SK-N-SH (cell line): ENCODE data around the gene BAIAP2L1. TPM values are rescaled to one million over a fixed set of nuclear protein-coding genes. Genes with fewer than 3 reads are reported as not detected.

ENCODE experiments used
- CTCF ChIA-PET: fragments of 300-600, 350-600 bp; formaldehyde crosslinking; extraction: SDS; loops from one replicate; lab custom pipeline; 2021; lab: Yijun Ruan, JAX
- POLR2A ChIA-PET: fragments of 350-600 bp; sonication (Branson Sonifier 250); formaldehyde crosslinking; extraction: SDS; loops from one replicate; lab custom pipeline; 2020; ENCODE audit warnings: antibody characterized with exemption, inconsistent platforms; lab: Yijun Ruan, JAX
- DNase-seq: peaks from one replicate; pipeline ENCODE4 v3.0.0; 2012
- H2AFZ ChIP-seq: fragments of 200-600 bp; sonication (generic); 2 replicates; pipeline ENCODE4 v1.8.1; 2016; ENCODE audit warnings: antibody characterized with exemption, mild to moderate bottlenecking, low read depth
- H3F3A ChIP-seq: fragments of 200-600 bp; sonication (generic); replicated peaks from 2 replicates; pipeline ENCODE3; 2016; ENCODE audit warnings: antibody characterized with exemption, mild to moderate bottlenecking; ENCODE audit not compliant: insufficient read depth
- H3K27ac ChIP-seq, 2 experiments: fragments of 200-500 bp in 1 of 2; fragments of 200-600 bp in 1 of 2; sonication (Bioruptor generic) in 1 of 2; sonication (generic), shearing (Covaris generic) in 1 of 2; 2 replicates each; pipeline versions ENCODE4 v1.5.1 to v1.6.1; 2014 to 2016; ENCODE audit warnings: low read depth in 2 of 2, inconsistent platforms in 1 of 2, low read length in 1 of 2, mild to moderate bottlenecking in 1 of 2, mixed read lengths in 1 of 2
- H3K27me3 ChIP-seq: fragments of 200-600 bp; sonication (generic), shearing (Covaris generic); 2 replicates; pipeline ENCODE4 v1.6.1; 2016; ENCODE audit warnings: mixed run types; ENCODE audit not compliant: insufficient read depth
- H3K36me3 ChIP-seq, 2 experiments: fragments of 200-500 bp in 1 of 2; fragments of 200-600 bp in 1 of 2; sonication (Bioruptor generic) in 1 of 2; sonication (generic) in 1 of 2; replicated peaks in 1 of 2; 2 replicates each; pipeline versions ENCODE3 to v1.5.1; 2014 to 2016; ENCODE audit warnings: low read length in 1 of 2, mild to moderate bottlenecking in 1 of 2; ENCODE audit not compliant: insufficient read depth in 2 of 2, control insufficient read depth in 1 of 2
- H3K4me1 ChIP-seq, 2 experiments: fragments of 200-500 bp in 1 of 2; fragments of 200-600 bp in 1 of 2; sonication (Bioruptor generic) in 1 of 2; sonication (generic), shearing (Covaris generic) in 1 of 2; 2 replicates each; pipeline versions ENCODE4 v1.5.1 to v1.6.1; 2014 to 2016; ENCODE audit warnings: low read depth in 1 of 2, low read length in 1 of 2, mixed run types in 1 of 2; ENCODE audit not compliant: insufficient read depth in 2 of 2, control insufficient read depth in 1 of 2
- H3K4me2 ChIP-seq: fragments of 200-600 bp; sonication (generic), shearing (Covaris generic); 2 replicates; pipeline ENCODE4 v1.6.1; 2017; ENCODE audit warnings: mixed run types
- H3K4me3 ChIP-seq, 2 experiments: fragments of 200-500 bp in 1 of 2; fragments of 200-600 bp in 1 of 2; sonication (Bioruptor generic) in 1 of 2; sonication (generic), shearing (Covaris generic) in 1 of 2; 2 replicates each; pipeline versions ENCODE4 v1.5.1 to v1.8.1; 2014 to 2016; ENCODE audit warnings: low read depth in 2 of 2, inconsistent platforms in 1 of 2, low read length in 1 of 2, mild to moderate bottlenecking in 1 of 2, mixed read lengths in 1 of 2, moderate library complexity in 1 of 2
- H3K79me2 ChIP-seq: fragments of 200-600 bp; sonication (generic); 2 replicates; pipeline ENCODE4 v1.8.1; 2017; ENCODE audit warnings: mild to moderate bottlenecking; ENCODE audit not compliant: insufficient read depth
- H3K9ac ChIP-seq: fragments of 200-600 bp; sonication (generic); 2 replicates; pipeline ENCODE4 v1.6.1; 2017; ENCODE audit warnings: mixed run types
- H3K9me2 ChIP-seq: fragments of 200-600 bp; sonication (generic); 2 replicates; pipeline ENCODE4 v1.6.1; 2017; ENCODE audit warnings: mixed run types
- H3K9me3 ChIP-seq: fragments of 200-600 bp; sonication (generic); 2 replicates; pipeline ENCODE4 v1.6.1; 2017; ENCODE audit warnings: mixed run types, mild to moderate bottlenecking, moderate library complexity
- H4K20me1 ChIP-seq: fragments of 200-600 bp; sonication (generic); 2 replicates; pipeline ENCODE4 v1.6.1; 2017; ENCODE audit warnings: mild to moderate bottlenecking, mixed run types; ENCODE audit not compliant: insufficient read depth
- ELF1 ChIP-seq: IDR thresholded peaks from 2 replicates; pipeline ENCODE4 v1.4.0; 2012
- EZH2phosphoT487 ChIP-seq: fragments of 200-600 bp; sonication (generic); IDR thresholded peaks from 2 replicates; pipeline ENCODE4 v1.6.1; 2017; ENCODE audit warnings: low read depth, mixed run types, mild to moderate bottlenecking, antibody characterized with exemption, moderate library complexity, borderline replicate concordance
- FOXM1 ChIP-seq: IDR thresholded peaks from 2 replicates; pipeline ENCODE4 v1.4.0; 2012; ENCODE audit warnings: low read depth, mild to moderate bottlenecking
- GABPA ChIP-seq: IDR thresholded peaks from 2 replicates; pipeline ENCODE4 v1.4.0; 2012; ENCODE audit warnings: low read depth, mild to moderate bottlenecking
- GATA2 ChIP-seq: sonication (generic); formaldehyde crosslinking; IDR thresholded peaks from 2 replicates; pipeline ENCODE4 v1.5.0; 2020; ENCODE audit warnings: mild to moderate bottlenecking, missing genetic modification reagents
- MEF2A ChIP-seq: IDR thresholded peaks from 2 replicates; pipeline ENCODE4 v1.4.0; 2012; ENCODE audit warnings: low read depth, borderline replicate concordance
- RXRA ChIP-seq: IDR thresholded peaks from 2 replicates; pipeline ENCODE4 v1.4.0; 2012; ENCODE audit warnings: low read depth, mild to moderate bottlenecking, borderline replicate concordance
- SIN3A ChIP-seq: IDR thresholded peaks from 2 replicates; pipeline ENCODE4 v1.6.1; 2012; ENCODE audit warnings: low read depth, mild to moderate bottlenecking, low read length, moderate library complexity, borderline replicate concordance
- SMC3 ChIP-seq: IDR thresholded peaks from 2 replicates; pipeline ENCODE4 v1.6.1; 2012; ENCODE audit warnings: low read depth, low read length, improper control_type of control experiment
- TEAD4 ChIP-seq: IDR thresholded peaks from 2 replicates; pipeline ENCODE4 v1.4.0; 2012; ENCODE audit warnings: mild to moderate bottlenecking, borderline replicate concordance; ENCODE audit not compliant: insufficient read depth
- WGBS: methylation state at CpG from one replicate; pipeline ENCODE4 v1.1.6; 2017; ENCODE audit warnings: low lambda C conversion rate; 5-methylcytosine and 5-hydroxymethylcytosine counted together
- polyA plus RNA-seq, 3 experiments: library from polyadenylated mRNA; depleted of rRNA; stranded (reverse); fragments of >200 nt; gene quantifications; 2 replicates each; pipeline ENCODE4 v1.2.3, GENCODE V29; 2012
- TF ChIP-seq, protein P1 (sequence below): IDR thresholded peaks from 2 replicates; pipeline ENCODE4; 2012
- TF ChIP-seq, protein P2 (sequence below): fragments of 200-600 bp; sonication (generic); IDR thresholded peaks from 2 replicates; pipeline ENCODE4 v1.6.1; 2017; ENCODE audit warnings: antibody characterized with exemption, mild to moderate bottlenecking, moderate library complexity
- TF ChIP-seq, protein P3 (sequence below): IDR thresholded peaks from 2 replicates; pipeline ENCODE4 v1.4.0; 2012; ENCODE audit warnings: low read depth
- TF ChIP-seq, protein P4 (sequence below): fragments of 150-350 bp; IDR thresholded peaks from 2 replicates; pipeline ENCODE4 v1.6.1; 2016; ENCODE audit warnings: mild to moderate bottlenecking, low read depth, low read length
- TF ChIP-seq, protein P5 (sequence below): IDR thresholded peaks from 2 replicates; pipeline ENCODE4 v1.4.0; 2012; ENCODE audit warnings: low read depth, borderline replicate concordance
- TF ChIP-seq, protein P6 (sequence below): fragments of 150-350 bp; IDR thresholded peaks from 2 replicates; pipeline ENCODE4 v1.6.1; 2017; ENCODE audit warnings: antibody characterized with exemption, low read length, low read depth, borderline replicate concordance

The BAIAP2L1 gene
- polyA plus RNA-seq, 1 of the 3 experiments (the other 2 are of a cell fraction) = 8.8 TPM

DNA sequence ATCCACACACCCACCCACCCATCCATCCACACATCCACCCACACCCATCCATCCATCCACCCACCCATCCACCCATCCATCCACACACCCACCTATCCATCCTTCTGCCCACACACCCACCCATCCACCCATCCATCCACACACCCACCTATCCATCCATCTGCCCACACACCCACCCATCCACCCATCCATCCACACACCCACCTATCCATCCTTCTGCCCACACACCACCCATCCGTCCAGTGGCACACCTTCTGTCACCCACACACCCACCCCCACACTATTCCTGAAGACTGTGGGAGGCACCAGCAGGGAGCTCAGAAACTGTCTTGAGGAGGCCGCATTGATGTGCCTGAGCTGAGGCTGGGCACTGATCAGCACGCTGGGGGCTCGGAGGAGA is 158.0 kb downstream of the BAIAP2L1 start:
- no peak for DNase-seq
- H3K4me3 ChIP-seq = no peak overlapping the region
- H4K20me1 ChIP-seq = no peaks in the 10 kb centered on the region
- H2AFZ ChIP-seq = no peak overlapping the region
- H3K9me2 ChIP-seq = no peaks in the 10 kb centered on the region
- no peaks in the 10 kb centered on the region for H3K4me1 ChIP-seq
- CTCF ChIA-PET = interaction anchor here (1.3 kb wide), 1 partner anchor 137 kb away, joined by 4 read pairs; the partner anchor contains the start of gene LMTK2
- H3K4me2 ChIP-seq = no peak overlapping the region
- TF ChIP-seq FOXM1 (no peak), ELF1 (no peak), MEF2A (no peak), SMC3 (no peak), RXRA (no peak), TEAD4 (no peak)
- TF ChIP-seq, protein P1, sequence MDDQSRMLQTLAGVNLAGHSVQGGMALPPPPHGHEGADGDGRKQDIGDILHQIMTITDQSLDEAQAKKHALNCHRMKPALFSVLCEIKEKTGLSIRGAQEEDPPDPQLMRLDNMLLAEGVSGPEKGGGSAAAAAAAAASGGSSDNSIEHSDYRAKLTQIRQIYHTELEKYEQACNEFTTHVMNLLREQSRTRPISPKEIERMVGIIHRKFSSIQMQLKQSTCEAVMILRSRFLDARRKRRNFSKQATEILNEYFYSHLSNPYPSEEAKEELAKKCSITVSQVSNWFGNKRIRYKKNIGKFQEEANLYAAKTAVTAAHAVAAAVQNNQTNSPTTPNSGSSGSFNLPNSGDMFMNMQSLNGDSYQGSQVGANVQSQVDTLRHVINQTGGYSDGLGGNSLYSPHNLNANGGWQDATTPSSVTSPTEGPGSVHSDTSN = no peak
- TF ChIP-seq, protein P2, sequence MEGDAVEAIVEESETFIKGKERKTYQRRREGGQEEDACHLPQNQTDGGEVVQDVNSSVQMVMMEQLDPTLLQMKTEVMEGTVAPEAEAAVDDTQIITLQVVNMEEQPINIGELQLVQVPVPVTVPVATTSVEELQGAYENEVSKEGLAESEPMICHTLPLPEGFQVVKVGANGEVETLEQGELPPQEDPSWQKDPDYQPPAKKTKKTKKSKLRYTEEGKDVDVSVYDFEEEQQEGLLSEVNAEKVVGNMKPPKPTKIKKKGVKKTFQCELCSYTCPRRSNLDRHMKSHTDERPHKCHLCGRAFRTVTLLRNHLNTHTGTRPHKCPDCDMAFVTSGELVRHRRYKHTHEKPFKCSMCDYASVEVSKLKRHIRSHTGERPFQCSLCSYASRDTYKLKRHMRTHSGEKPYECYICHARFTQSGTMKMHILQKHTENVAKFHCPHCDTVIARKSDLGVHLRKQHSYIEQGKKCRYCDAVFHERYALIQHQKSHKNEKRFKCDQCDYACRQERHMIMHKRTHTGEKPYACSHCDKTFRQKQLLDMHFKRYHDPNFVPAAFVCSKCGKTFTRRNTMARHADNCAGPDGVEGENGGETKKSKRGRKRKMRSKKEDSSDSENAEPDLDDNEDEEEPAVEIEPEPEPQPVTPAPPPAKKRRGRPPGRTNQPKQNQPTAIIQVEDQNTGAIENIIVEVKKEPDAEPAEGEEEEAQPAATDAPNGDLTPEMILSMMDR = no peak
- TF ChIP-seq, protein P3, sequence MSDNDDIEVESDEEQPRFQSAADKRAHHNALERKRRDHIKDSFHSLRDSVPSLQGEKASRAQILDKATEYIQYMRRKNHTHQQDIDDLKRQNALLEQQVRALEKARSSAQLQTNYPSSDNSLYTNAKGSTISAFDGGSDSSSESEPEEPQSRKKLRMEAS = no peak
- TF ChIP-seq, all 33 proteins: peak for 0
- no peaks in the 10 kb centered on the region for H3K27me3 ChIP-seq
- 85% methylated on average over 4 of the region's 4 CpGs for WGBS
- POLR2A ChIA-PET = no interaction called here
- no peaks in the 10 kb centered on the region for H3K9me3 ChIP-seq
- no peak overlapping the region for H3K9ac ChIP-seq
- 0 out of 2 replicates have a peak, but pooled peaks cover 4% of the 10 kb centered on the region for H3K79me2 ChIP-seq
- peaks cover 8 to 10% of the 10 kb centered on the region in 2 experiments for H3K36me3 ChIP-seq
- no peaks in the 10 kb centered on the region for H3F3A ChIP-seq
- H3K27ac ChIP-seq = no peak overlapping the region

DNA sequence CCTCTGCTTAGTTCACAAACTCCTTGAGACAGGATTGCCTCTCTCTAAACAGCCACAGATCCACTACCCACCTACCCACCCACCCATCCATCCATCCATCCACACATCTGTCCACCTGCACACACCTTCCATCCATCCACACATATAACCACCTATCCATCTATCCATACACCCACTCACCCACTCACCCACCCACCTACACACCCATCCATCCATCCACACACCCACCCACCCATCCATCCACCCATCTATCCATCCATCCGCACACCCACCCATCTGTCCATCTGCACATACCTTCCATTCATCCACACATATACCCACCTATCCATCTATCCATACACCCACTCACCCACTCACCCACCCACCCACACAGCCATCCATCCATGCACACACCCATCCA is 158.5 kb downstream of the BAIAP2L1 start:
- Histone ChIP-seq H3F3A (no peaks in the 10 kb centered on the region), H3K4me3 (no peak overlapping the region), H3K9me2 (no peaks in the 10 kb centered on the region), H3K9ac (no peak overlapping the region), H3K9me3 (no peaks in the 10 kb centered on the region), H3K27me3 (no peaks in the 10 kb centered on the region), H4K20me1 (no peaks in the 10 kb centered on the region), H3K4me1 (no peaks in the 10 kb centered on the region), H3K4me2 (no peak overlapping the region), H3K79me2 (0 out of 2 replicates have a peak, but pooled peaks cover 3% of the 10 kb centered on the region), H3K36me3 (peaks cover 8 to 10% of the 10 kb centered on the region in 2 experiments), H2AFZ (no peak overlapping the region), H3K27ac (no peak overlapping the region)
- WGBS = 93% methylated on average over 1 of the region's 1 CpG
- POLR2A ChIA-PET = no interaction called here
- CTCF ChIA-PET = interaction anchor here (0.6 to 2.7 kb wide), 7 partner anchors 8 to 220 kb away, joined by 3 to 24 read pairs (median 4); partner anchors contain the start of gene LMTK2
- DNase-seq = no peak
- TF ChIP-seq MEF2A (no peak), SIN3A (no peak), GABPA (no peak), EZH2phosphoT487 (no peak), GATA2 (CRISPR knock-in tag) (no peak), TEAD4 (no peak)
- TF ChIP-seq, protein P4, sequence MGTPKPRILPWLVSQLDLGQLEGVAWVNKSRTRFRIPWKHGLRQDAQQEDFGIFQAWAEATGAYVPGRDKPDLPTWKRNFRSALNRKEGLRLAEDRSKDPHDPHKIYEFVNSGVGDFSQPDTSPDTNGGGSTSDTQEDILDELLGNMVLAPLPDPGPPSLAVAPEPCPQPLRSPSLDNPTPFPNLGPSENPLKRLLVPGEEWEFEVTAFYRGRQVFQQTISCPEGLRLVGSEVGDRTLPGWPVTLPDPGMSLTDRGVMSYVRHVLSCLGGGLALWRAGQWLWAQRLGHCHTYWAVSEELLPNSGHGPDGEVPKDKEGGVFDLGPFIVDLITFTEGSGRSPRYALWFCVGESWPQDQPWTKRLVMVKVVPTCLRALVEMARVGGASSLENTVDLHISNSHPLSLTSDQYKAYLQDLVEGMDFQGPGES = no peak
- TF ChIP-seq, protein P5, sequence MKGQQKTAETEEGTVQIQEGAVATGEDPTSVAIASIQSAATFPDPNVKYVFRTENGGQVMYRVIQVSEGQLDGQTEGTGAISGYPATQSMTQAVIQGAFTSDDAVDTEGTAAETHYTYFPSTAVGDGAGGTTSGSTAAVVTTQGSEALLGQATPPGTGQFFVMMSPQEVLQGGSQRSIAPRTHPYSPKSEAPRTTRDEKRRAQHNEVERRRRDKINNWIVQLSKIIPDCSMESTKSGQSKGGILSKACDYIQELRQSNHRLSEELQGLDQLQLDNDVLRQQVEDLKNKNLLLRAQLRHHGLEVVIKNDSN = no peak
- TF ChIP-seq, protein P2 = no peak
- TF ChIP-seq, protein P6, sequence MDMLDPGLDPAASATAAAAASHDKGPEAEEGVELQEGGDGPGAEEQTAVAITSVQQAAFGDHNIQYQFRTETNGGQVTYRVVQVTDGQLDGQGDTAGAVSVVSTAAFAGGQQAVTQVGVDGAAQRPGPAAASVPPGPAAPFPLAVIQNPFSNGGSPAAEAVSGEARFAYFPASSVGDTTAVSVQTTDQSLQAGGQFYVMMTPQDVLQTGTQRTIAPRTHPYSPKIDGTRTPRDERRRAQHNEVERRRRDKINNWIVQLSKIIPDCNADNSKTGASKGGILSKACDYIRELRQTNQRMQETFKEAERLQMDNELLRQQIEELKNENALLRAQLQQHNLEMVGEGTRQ = no peak
